Measurements from ENCODE around the gene SNX8.

SNX8 gene

GRCh38 chr7:2245883-2246675 lies 68.2 kb downstream of the SNX8 start:
- no peak for DNase-seq (ENCODE audit: low read depth in 3 of 3)

GRCh38 chr7:2244404-2244995 lies 69.7 kb downstream of the SNX8 start:
- DNase-seq (ENCODE audit: low read depth in 3 of 3), result no peak

GRCh38 chr7:2243458-2243857 lies 70.8 kb downstream of the SNX8 start:
- no peak for DNase-seq (ENCODE audit: low read depth in 3 of 3)

GRCh38 chr7:2242541-2243429 lies 71.5 kb downstream of the SNX8 start:
- no peak for DNase-seq (ENCODE audit: low read depth in 3 of 3)

GRCh38 chr7:2241580-2242540 lies 72.4 kb downstream of the SNX8 start, which contains the start of the genes MRM2 and NUDT1:
Gene MRM2 (minus strand): TSS chr7:2242205. CDS start chr7:2242169, 36 bp downstream.
Gene NUDT1 (plus strand): TSS chr7:2242226. CDS start chr7:2244575, 2,349 bp downstream.
- peak; percentile 40 to 63 (median 42) for DNase-seq (ENCODE audit: low read depth in 3 of 3)

GRCh38 chr7:2239242-2239641 lies 75.0 kb downstream of the SNX8 start:
- no peak for DNase-seq (ENCODE audit: low read depth in 3 of 3)

- DNase-seq (ENCODE audit: low read depth in 3 of 3), result no peak
Observed at GRCh38 chr7:2237109-2237602, 77.1 kb downstream of the SNX8 start.

- DNase-seq (ENCODE audit: low read depth in 3 of 3), result no peak
Observed at GRCh38 chr7:2233926-2234325, 80.3 kb downstream of the SNX8 start.

- peak; percentile 78 for DNase-seq (ENCODE audit: low read depth in 3 of 3)
Observed at GRCh38 chr7:2232766-2233520, 81.3 kb downstream of the SNX8 start, which contains the start of gene MAD1L1. Gene MAD1L1 (minus strand): TSS chr7:2232945. CDS start chr7:2230133, 2,812 bp downstream.

- DNase-seq (ENCODE audit: low read depth in 3 of 3), result peak in 1 of 3 experiments; percentile 19
Observed at GRCh38 chr7:2231992-2232765, 82.1 kb downstream of the SNX8 start.

- no peak for DNase-seq (ENCODE audit: low read depth in 3 of 3)
Observed at GRCh38 chr7:2230882-2231281, 83.4 kb downstream of the SNX8 start.

- no peak for DNase-seq (ENCODE audit: low read depth in 3 of 3)
Observed at GRCh38 chr7:2230226-2230625, 84.0 kb downstream of the SNX8 start.

- DNase-seq (ENCODE audit: low read depth in 3 of 3), result no peak
Observed at GRCh38 chr7:2229467-2229866, 84.8 kb downstream of the SNX8 start.

- no peak for DNase-seq (ENCODE audit: low read depth in 3 of 3)
Observed at GRCh38 chr7:2228921-2229320, 85.3 kb downstream of the SNX8 start.

- no peak for DNase-seq (ENCODE audit: low read depth in 3 of 3)
Observed at GRCh38 chr7:2227699-2228098, 86.5 kb downstream of the SNX8 start.

- DNase-seq (ENCODE audit: low read depth in 3 of 3), result no peak
Observed at GRCh38 chr7:2225830-2226229, 88.4 kb downstream of the SNX8 start.

- no peak for DNase-seq (ENCODE audit: low read depth in 3 of 3)
Observed at GRCh38 chr7:2225336-2225735, 88.9 kb downstream of the SNX8 start.

- DNase-seq (ENCODE audit: low read depth in 3 of 3), result no peak
Observed at GRCh38 chr7:2224934-2225333, 89.3 kb downstream of the SNX8 start.

- no peak for DNase-seq (ENCODE audit: low read depth in 3 of 3)
Observed at GRCh38 chr7:2224491-2224928, 89.7 kb downstream of the SNX8 start.
